Activated CD8-positive, alpha-beta memory T cell treated with anti-CD3 and anti-CD28 coated beads, Interleukin-2, amount 10 ng/mL, durations not matched to agents 7 days and 5 days (primary cell): ENCODE measurements around the gene OR4L1. TPM values are rescaled to one million over a fixed set of nuclear protein-coding genes. Genes with fewer than 3 reads are reported as not detected.
"Not testable (repeated sequence)": the region's sequence is repeated elsewhere in the genome, so short reads cannot be mapped to it uniquely, and the experiment has no call there.

Source experiments
- ATAC-seq: fragments of 150-1000 bp; cut with Tn5 transposase; one replicate; pipeline ENCODE4 v1.10.0; 2021; ENCODE audit warnings: moderate library complexity
- CTCF ChIA-PET: fragments of 350-600 bp; sonication (Branson Sonifier 250); formaldehyde crosslinking; loops from one replicate; lab custom pipeline; 2021; ENCODE audit warnings: antibody characterized with exemption; lab: Charles Lee
- DNase-seq: peaks from one replicate; pipeline ENCODE4 v3.0.0-alpha.2; 2020
- H3K27ac Mint-ChIP-seq: one replicate; pipeline ENCODE4 v1.8.0; 2021; ENCODE audit warnings: mild to moderate bottlenecking, mixed read lengths
- H3K27me3 Mint-ChIP-seq: one replicate; pipeline ENCODE4 v1.8.0; 2021; ENCODE audit warnings: mixed read lengths
- H3K36me3 Mint-ChIP-seq: one replicate; pipeline ENCODE4 v1.8.0; 2021; ENCODE audit warnings: mild to moderate bottlenecking, mixed read lengths
- H3K4me1 Mint-ChIP-seq: one replicate; pipeline ENCODE4 v1.8.0; 2021; ENCODE audit warnings: mixed read lengths
- H3K4me3 Mint-ChIP-seq: one replicate; pipeline ENCODE4 v1.8.0; 2021; ENCODE audit warnings: mild to moderate bottlenecking, moderate library complexity, mixed read lengths
- H3K9me3 Mint-ChIP-seq: one replicate; pipeline ENCODE4 v1.8.0; 2022; ENCODE audit warnings: low read depth, mixed read lengths
- total RNA-seq, 2 experiments: library from RNA; stranded (reverse); gene quantifications; one replicate each; pipeline ENCODE4 v1.2.3, GENCODE V29; 2021

The OR4L1 gene
- not detected for total RNA-seq

- no peak for ATAC-seq
- Mint-ChIP-seq H3K4me3 (no peak within 1 kb of the TSS), H3K27me3 (no peaks in the 10 kb centered on the region), H3K4me1 (no peaks in the 10 kb centered on the region), H3K9me3 (peaks cover 2% of the 10 kb centered on the region), H3K27ac (no peak within 1 kb of the TSS), H3K36me3 (no peaks in the 10 kb centered on the region)
- no peak for DNase-seq
- CTCF ChIA-PET: no interaction called here
These were observed at the start of gene OR4L1 for GRCh38 chr14:20059745-20060144. Gene OR4L1, plus strand, starts transcription at chr14:20060045. Its CDS starts 0 bp downstream, at chr14:20060045.

GRCh38 chr14:20019257-20019865, 40.5 kb upstream of the OR4L1 start, which contains the start of gene OR4K14:
Gene OR4K14, minus strand, starts transcription at chr14:20019307. Its CDS starts 4,114 bp downstream, at chr14:20015193.
- H3K27ac Mint-ChIP-seq: no peak within 1 kb of the TSS
- CTCF ChIA-PET: no interaction called here
- ATAC-seq: no peak
- H3K36me3 Mint-ChIP-seq: no peaks in the 10 kb centered on the region
- H3K9me3 Mint-ChIP-seq: no peaks in the 10 kb centered on the region
- no peak for DNase-seq
- H3K4me1 Mint-ChIP-seq: no peaks in the 10 kb centered on the region
- no peak within 1 kb of the TSS for H3K4me3 Mint-ChIP-seq
- no peaks in the 10 kb centered on the region for H3K27me3 Mint-ChIP-seq

GRCh38 chr14:20031058-20031457, 28.8 kb upstream of the OR4L1 start:
- Mint-ChIP-seq H3K36me3 (no peaks in the 10 kb centered on the region), H3K9me3 (no peaks in the 10 kb centered on the region), H3K27ac (no peak overlapping the region), H3K4me3 (no peak overlapping the region), H3K4me1 (peaks cover 1% of the 10 kb centered on the region), H3K27me3 (no peaks in the 10 kb centered on the region)
- CTCF ChIA-PET: no interaction called here
- DNase-seq (no peak), ATAC-seq (no peak)

- Mint-ChIP-seq H3K27ac (no peak overlapping the region), H3K4me1 (peaks cover 1% of the 10 kb centered on the region), H3K9me3 (no peaks in the 10 kb centered on the region), H3K27me3 (no peaks in the 10 kb centered on the region), H3K4me3 (no peak overlapping the region), H3K36me3 (no peaks in the 10 kb centered on the region)
- DNase-seq (no peak), ATAC-seq (no peak)
- CTCF ChIA-PET: no interaction called here
These were observed 24.4 kb upstream of the OR4L1 start for GRCh38 chr14:20035449-20035848.

GRCh38 chr14:20035938-20036337, 23.9 kb upstream of the OR4L1 start, which contains the start of gene OR4K13:
Gene OR4K13, minus strand, starts transcription at chr14:20036038. Its CDS starts 1,280 bp downstream, at chr14:20034758.
- no peak within 1 kb of the TSS for H3K4me3 Mint-ChIP-seq
- H3K27me3 Mint-ChIP-seq: no peaks in the 10 kb centered on the region
- CTCF ChIA-PET: no interaction called here
- H3K27ac Mint-ChIP-seq: no peak within 1 kb of the TSS
- peaks cover 1% of the 10 kb centered on the region for H3K4me1 Mint-ChIP-seq
- no peak for ATAC-seq
- no peaks in the 10 kb centered on the region for H3K36me3 Mint-ChIP-seq
- H3K9me3 Mint-ChIP-seq: no peaks in the 10 kb centered on the region
- no peak for DNase-seq

- no peak overlapping the region for H3K4me3 Mint-ChIP-seq
- peaks cover 2% of the 10 kb centered on the region for H3K27me3 Mint-ChIP-seq
- H3K9me3 Mint-ChIP-seq: no peaks in the 10 kb centered on the region
- ATAC-seq: no peak
- H3K27ac Mint-ChIP-seq: no peak overlapping the region
- H3K4me1 Mint-ChIP-seq: no peaks in the 10 kb centered on the region
- no peaks in the 10 kb centered on the region for H3K36me3 Mint-ChIP-seq
- CTCF ChIA-PET: no interaction called here
- no peak for DNase-seq
These were observed 15.6 kb upstream of the OR4L1 start for GRCh38 chr14:20044243-20044642.

GRCh38 chr14:20048202-20048601, 11.6 kb upstream of the OR4L1 start:
- Mint-ChIP-seq H3K9me3 (no peaks in the 10 kb centered on the region), H3K36me3 (no peaks in the 10 kb centered on the region), H3K4me3 (no peak overlapping the region), H3K27me3 (peaks cover 3% of the 10 kb centered on the region), H3K27ac (no peak overlapping the region), H3K4me1 (no peaks in the 10 kb centered on the region)
- no peak for ATAC-seq
- DNase-seq: no peak
- CTCF ChIA-PET: no interaction called here

GRCh38 chr14:20092050-20092449, 32.2 kb downstream of the OR4L1 start:
- H3K27ac Mint-ChIP-seq: no peak overlapping the region
- DNase-seq: no peak

GRCh38 chr14:20093442-20093841, 33.6 kb downstream of the OR4L1 start:
- Mint-ChIP-seq H3K4me3 (no peak overlapping the region), H3K9me3 (no peaks in the 10 kb centered on the region), H3K36me3 (no peaks in the 10 kb centered on the region), H3K27ac (no peak overlapping the region), H3K4me1 (no peaks in the 10 kb centered on the region), H3K27me3 (peaks cover 4% of the 10 kb centered on the region)
- ATAC-seq (no peak), DNase-seq (no peak)
- CTCF ChIA-PET: no interaction called here

More at GRCh38 chr14:20092050-20092449, 32.2 kb downstream of the OR4L1 start:
- no peaks in the 10 kb centered on the region for H3K36me3 Mint-ChIP-seq
- H3K9me3 Mint-ChIP-seq: no peaks in the 10 kb centered on the region
- H3K4me1 Mint-ChIP-seq: no peaks in the 10 kb centered on the region
- peaks cover 4% of the 10 kb centered on the region for H3K27me3 Mint-ChIP-seq
- CTCF ChIA-PET: no interaction called here
- H3K4me3 Mint-ChIP-seq: no peak overlapping the region
- no peak for ATAC-seq

- CTCF ChIA-PET, ATAC-seq, H3K36me3 Mint-ChIP-seq, H3K27ac Mint-ChIP-seq, H3K9me3 Mint-ChIP-seq, DNase-seq, H3K4me3 Mint-ChIP-seq, H3K4me1 Mint-ChIP-seq, H3K27me3 Mint-ChIP-seq: not testable (repeated sequence)
These were observed 39.3 kb downstream of the OR4L1 start for GRCh38 chr14:20098926-20099770.

GRCh38 chr14:20110438-20110837, 50.6 kb downstream of the OR4L1 start, which contains the start of gene OR4K17:
Gene OR4K17, plus strand, starts transcription at chr14:20110739. Its CDS starts 6,761 bp downstream, at chr14:20117500.
- no peak within 1 kb of the TSS for H3K4me3 Mint-ChIP-seq
- H3K27me3 Mint-ChIP-seq: no peaks in the 10 kb centered on the region
- CTCF ChIA-PET: no interaction called here
- DNase-seq: no peak
- H3K36me3 Mint-ChIP-seq: no peaks in the 10 kb centered on the region
- H3K9me3 Mint-ChIP-seq: no peaks in the 10 kb centered on the region
- H3K27ac Mint-ChIP-seq: no peak within 1 kb of the TSS
- ATAC-seq: no peak
- H3K4me1 Mint-ChIP-seq: no peaks in the 10 kb centered on the region
